ENCODE results near the gene GTF3C1. TPM values are rescaled to one million over a fixed set of nuclear protein-coding genes. Genes with fewer than 3 reads are reported as not detected.
A peak's percentile ranks its signal among the peaks of the same experiment; 100 is the strongest.
"Not testable (repeated sequence)": the region's sequence is repeated elsewhere in the genome, so short reads cannot be mapped to it uniquely, and the experiment has no call there.

Gene GTF3C1
- total and polyA plus RNA-seq, 8 donors: 61.5 to 111 (median 97.7) TPM

GRCh38 chr16:27439271-27440018, 110.3 kb downstream of the GTF3C1 start:
- intact Hi-C loops (cut with DNase I): loop anchor here in 1 of 2 donors (10.0 kb wide), 1 partner anchor 65 kb away; no protein-coding TSS in a partner anchor
- DNase-seq (peak in 1 of 4 donors; percentile 13), ATAC-seq (no peak)
- no peak overlapping the region for H3K4me3 ChIP-seq
- H3K27ac ChIP-seq: no peak overlapping the region
- no peak for TF ChIP-seq CTCF (IDR thresholded peaks at IDR 0.05)
- H3K9me3 ChIP-seq: peaks cover 0 to 8% of the 10 kb centered on the region in 2 donors
- H3K4me1 ChIP-seq: no peaks in the 10 kb centered on the region
- no peaks in the 10 kb centered on the region for H3K27me3 ChIP-seq
- peaks cover 0 to 10% of the 10 kb centered on the region in 2 donors for H3K36me3 ChIP-seq

- Histone ChIP-seq H3K36me3 (peaks cover 0 to 2% of the 10 kb centered on the region in 2 donors), H3K4me3 (no peak overlapping the region), H3K27ac (no peak overlapping the region), H3K9me3 (no peaks in the 10 kb centered on the region), H3K27me3 (no peaks in the 10 kb centered on the region), H3K4me1 (no peaks in the 10 kb centered on the region)
- ATAC-seq: no peak
- DNase-seq: no peak
- intact Hi-C loops (cut with DNase I): loop anchor here in 1 of 2 donors (10.0 kb wide), 1 partner anchor 63 kb away; no protein-coding TSS in a partner anchor
- no peak for TF ChIP-seq CTCF (IDR thresholded peaks at IDR 0.05)
Observed at GRCh38 chr16:27437946-27438345, 111.8 kb downstream of the GTF3C1 start.

GRCh38 chr16:27436921-27437650, 112.6 kb downstream of the GTF3C1 start:
- peak in 1 of 4 donors; percentile 24 for DNase-seq
- intact Hi-C loops (cut with DNase I): loop anchor here in 1 of 2 donors (10.0 kb wide), 1 partner anchor 62 kb away; no protein-coding TSS in a partner anchor
- no peak overlapping the region for H3K27ac ChIP-seq
- H3K9me3 ChIP-seq: no peaks in the 10 kb centered on the region
- H3K36me3 ChIP-seq: no peaks in the 10 kb centered on the region
- no peak overlapping the region for H3K4me3 ChIP-seq
- H3K4me1 ChIP-seq: no peaks in the 10 kb centered on the region
- peaks cover 0 to 6% of the 10 kb centered on the region in 2 donors for H3K27me3 ChIP-seq
- no peak for ATAC-seq
- no peak for TF ChIP-seq CTCF (IDR thresholded peaks at IDR 0.05)

- H3K9me3 ChIP-seq: no peaks in the 10 kb centered on the region
- no peaks in the 10 kb centered on the region for H3K36me3 ChIP-seq
- no peak overlapping the region for H3K4me3 ChIP-seq
- H3K27ac ChIP-seq: no peak overlapping the region
- no peak for TF ChIP-seq CTCF (IDR thresholded peaks at IDR 0.05)
- ATAC-seq (no peak), DNase-seq (peak in 1 of 4 donors; percentile 15)
- peaks cover 0 to 16% of the 10 kb centered on the region in 2 donors for H3K27me3 ChIP-seq
- H3K4me1 ChIP-seq: peaks cover 0 to 1% of the 10 kb centered on the region in 2 donors
- intact Hi-C loops (cut with DNase I): loop anchor here in 1 of 2 donors (10.0 kb wide), 1 partner anchor 61 kb away; no protein-coding TSS in a partner anchor
Observed at GRCh38 chr16:27436065-27436464, 113.6 kb downstream of the GTF3C1 start.

- H3K4me3 ChIP-seq, DNase-seq, H3K27ac ChIP-seq, H3K36me3 ChIP-seq, ATAC-seq, H3K9me3 ChIP-seq, H3K4me1 ChIP-seq: not testable (repeated sequence)
- peaks cover 0 to 25% of the 10 kb centered on the region in 2 donors for H3K27me3 ChIP-seq
- intact Hi-C loops (cut with DNase I): loop anchor here in 1 of 2 donors (10.0 kb wide), 1 partner anchor 60 kb away; no protein-coding TSS in a partner anchor
Observed at GRCh38 chr16:27435146-27435545, 114.6 kb downstream of the GTF3C1 start.
